Stimulated activated CD8-positive, alpha-beta memory T cell treated with anti-CD3 and anti-CD28 coated beads, Interleukin-7, amount 100 ng/mL, for 48 hours (primary cell): ENCODE measurements around the gene MAP2K5.

Source experiments
- DNase-seq, 2 donors: peaks; one replicate each; pipeline ENCODE4 v3.0.0-alpha.2; 2020; ENCODE audit warnings: low read depth in 1 of 2; ENCODE audit errors: extremely low read depth in 1 of 2

MAP2K5 gene

DNA sequence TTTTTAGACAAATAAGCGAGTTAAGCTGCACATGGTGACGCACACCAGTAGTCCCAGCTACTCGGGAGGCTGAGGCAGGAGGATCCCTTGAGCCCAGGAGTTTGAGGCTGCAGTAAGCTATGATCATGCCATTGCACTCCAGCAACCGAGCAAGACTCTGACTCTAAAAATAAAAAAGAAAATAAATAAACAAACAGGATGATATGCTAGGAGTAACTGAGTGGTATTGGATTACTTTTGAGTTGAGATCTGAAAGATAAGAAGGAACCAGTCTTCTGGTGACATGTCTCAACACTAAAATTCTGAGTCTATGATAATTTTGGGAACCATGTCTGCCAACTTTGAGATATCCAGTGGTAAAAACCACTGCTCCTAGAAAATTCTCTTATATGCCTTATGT lies 173.7 kb downstream of the MAP2K5 start:
- DNase-seq: no peak

- no peak for DNase-seq
Observed at GRCh38 chr15:67717776-67718175, 175.3 kb downstream of the MAP2K5 start.

GRCh38 chr15:67719330-67719959 lies 176.9 kb downstream of the MAP2K5 start:
- no peak for DNase-seq

DNA sequence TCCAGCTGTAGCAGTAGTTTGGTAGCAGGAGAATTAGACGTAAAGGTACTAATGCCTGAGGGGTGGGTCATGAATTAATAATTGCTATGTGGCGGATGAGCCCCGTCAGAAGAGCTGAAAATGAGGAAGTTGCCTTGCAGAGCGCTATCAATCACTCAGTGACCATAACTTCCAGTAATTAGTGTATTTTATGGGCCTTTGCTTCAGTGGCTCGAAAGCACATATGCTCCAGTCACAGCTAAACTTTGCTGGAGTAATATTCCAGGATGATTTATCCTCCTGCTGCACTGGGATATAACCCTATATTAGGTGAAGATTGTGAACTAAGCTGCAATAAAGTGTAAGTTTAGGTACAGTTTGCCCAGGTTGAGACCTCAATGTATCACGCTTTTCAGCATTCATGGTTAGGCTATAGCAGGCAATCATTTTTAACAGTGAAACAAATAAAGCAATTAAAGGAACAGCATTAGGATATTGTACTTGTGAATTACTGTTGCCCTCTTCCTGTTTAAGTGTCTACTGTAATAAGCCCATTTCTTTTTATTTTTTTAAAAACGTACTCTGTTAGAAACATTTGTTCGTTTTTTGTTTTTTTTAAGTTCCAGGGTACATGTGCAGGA lies 178.2 kb downstream of the MAP2K5 start:
- no peak for DNase-seq

- DNase-seq: no peak
Observed at GRCh38 chr15:67722030-67722817, 179.7 kb downstream of the MAP2K5 start.

DNA sequence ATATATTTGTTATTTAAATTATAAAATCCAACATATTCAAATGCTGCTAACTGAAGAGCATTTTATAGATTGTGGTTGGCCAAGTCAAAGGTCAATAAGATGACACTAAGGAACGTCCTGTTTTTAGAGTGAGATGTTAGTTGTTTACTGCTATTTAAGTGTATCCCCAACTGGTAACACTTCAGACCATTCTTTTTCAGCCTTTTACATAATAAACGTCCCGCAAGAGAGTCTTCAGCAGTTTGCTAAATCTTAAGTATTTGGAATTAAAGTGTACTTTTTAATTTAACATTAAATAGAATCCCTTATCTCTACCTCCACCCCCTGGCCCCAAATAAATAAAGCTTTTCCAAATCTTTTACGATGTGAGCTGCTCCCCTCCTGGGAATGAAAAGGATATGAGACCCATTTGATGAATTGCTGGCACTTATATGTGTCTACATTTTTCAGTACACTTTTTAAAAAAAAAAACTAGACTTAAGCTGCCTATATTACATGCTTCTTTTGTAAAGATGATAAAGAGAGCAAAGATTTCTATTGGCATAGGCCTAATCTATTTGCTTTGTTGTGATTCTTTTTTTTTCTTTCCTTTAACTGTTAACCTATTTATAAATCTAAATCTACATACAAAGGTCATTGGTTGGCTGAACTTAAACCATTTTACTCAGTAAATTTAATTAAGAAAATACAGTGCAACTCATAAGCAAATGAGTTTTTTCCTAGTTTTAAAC lies 181.0 kb downstream of the MAP2K5 start:
- no peak for DNase-seq

GRCh38 chr15:67724691-67725375 lies 182.3 kb downstream of the MAP2K5 start:
- no peak for DNase-seq

GRCh38 chr15:67730135-67730534 lies 187.6 kb downstream of the MAP2K5 start:
- DNase-seq: no peak

GRCh38 chr15:67731112-67731721 lies 188.7 kb downstream of the MAP2K5 start:
- no peak for DNase-seq

DNA sequence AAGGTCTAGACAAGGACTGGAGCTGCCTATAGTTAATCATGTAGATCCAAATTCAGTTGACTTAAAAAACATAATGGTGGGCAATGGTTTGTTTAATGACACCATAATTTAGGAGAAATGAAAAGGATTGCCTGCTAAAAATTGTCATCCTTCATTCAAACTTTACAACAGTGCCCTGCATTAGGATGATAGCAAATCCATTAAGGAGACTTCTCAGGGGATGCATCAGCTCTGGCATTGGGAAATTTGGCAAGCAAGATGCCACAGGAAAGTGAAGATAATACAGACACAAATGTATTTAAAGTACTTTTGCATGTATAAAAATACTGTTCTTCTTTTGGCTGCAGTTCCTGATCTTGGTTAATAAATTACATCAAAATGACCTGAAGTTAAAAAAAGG lies 189.7 kb downstream of the MAP2K5 start:
- DNase-seq: no peak

GRCh38 chr15:67732671-67733374 lies 190.3 kb downstream of the MAP2K5 start:
- DNase-seq: no peak

DNA sequence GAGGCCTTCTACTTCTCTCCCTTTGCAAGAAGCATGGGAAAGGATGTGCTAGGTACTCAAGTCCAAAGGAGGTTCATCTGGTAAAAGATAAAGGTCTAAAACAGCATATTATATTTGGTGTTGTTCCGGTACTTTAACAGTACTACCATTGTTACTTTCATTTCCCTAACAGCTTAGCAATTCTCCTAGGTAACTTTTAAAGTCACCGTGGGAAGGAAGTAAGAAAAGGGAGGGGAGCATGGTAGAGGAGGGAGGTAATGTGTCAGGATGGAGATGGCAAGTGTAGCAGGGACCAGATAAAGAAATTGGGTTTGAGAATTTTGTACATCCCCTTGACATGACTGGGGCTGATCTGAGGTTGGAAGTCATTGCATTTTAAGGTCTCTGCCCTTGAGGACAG lies 193.4 kb downstream of the MAP2K5 start:
- no peak for DNase-seq

- no peak for DNase-seq
Observed at GRCh38 chr15:67736810-67737209, 194.3 kb downstream of the MAP2K5 start.

- DNase-seq: no peak
Observed at GRCh38 chr15:67738056-67738455, 195.6 kb downstream of the MAP2K5 start.

DNA sequence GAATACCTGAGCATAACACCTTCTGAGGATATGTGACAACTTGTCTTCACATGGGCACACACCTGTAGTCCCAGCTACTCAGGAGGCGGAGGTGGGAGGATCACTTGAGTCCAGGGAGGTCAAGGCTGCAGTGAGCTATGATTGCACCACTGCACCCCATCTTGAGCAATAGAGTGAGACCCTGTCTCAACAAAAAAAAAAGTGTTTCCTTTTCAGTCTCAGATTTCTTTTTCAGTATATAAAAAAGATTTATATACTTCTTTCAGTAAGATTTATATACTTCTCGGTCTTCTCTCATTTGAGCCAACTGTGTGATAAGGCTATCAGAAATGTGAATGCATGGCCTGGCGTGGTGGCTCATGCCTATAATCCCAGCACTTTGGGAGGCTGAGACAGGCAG lies 197.9 kb downstream of the MAP2K5 start:
- DNase-seq: no peak

DNA sequence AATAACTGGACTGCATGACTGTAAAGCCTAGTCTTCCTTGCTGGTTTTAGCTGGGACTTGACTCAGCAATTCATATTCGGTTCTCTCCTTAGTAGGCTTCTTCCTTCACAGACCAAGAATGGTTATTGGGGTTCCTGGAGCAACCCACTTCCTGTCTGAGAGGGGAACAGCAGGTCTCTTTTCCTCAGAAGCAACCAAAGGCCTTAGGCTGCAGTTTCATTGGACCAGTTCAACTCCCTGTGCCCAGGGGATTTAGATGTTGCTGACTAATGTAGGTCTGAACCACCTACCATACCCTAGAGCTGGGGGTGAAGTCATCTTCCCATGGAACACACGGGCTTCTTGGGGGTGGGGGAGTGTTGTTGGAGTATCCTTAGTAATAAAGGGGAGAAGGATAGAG lies 198.8 kb downstream of the MAP2K5 start:
- DNase-seq: no peak

DNA sequence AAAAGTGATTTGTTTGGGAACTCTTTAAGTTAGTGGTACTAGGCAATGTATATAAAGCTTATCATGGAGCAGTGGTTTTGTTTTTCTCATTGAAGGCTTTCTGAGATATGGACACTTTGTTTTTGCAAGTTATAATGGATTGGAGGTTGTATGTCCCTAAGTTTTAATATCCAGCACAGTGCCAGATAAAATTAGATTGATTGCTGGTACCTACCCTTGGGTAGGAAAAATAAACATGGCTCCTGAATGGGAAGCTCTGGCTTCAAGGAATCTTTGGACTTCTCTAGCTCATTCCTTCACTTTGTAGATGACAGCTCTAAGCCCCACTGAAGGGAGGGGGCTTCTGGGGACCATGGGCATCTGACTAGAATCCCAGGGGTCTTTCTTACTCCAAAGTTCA lies 201.1 kb downstream of the MAP2K5 start:
- DNase-seq: no peak

DNA sequence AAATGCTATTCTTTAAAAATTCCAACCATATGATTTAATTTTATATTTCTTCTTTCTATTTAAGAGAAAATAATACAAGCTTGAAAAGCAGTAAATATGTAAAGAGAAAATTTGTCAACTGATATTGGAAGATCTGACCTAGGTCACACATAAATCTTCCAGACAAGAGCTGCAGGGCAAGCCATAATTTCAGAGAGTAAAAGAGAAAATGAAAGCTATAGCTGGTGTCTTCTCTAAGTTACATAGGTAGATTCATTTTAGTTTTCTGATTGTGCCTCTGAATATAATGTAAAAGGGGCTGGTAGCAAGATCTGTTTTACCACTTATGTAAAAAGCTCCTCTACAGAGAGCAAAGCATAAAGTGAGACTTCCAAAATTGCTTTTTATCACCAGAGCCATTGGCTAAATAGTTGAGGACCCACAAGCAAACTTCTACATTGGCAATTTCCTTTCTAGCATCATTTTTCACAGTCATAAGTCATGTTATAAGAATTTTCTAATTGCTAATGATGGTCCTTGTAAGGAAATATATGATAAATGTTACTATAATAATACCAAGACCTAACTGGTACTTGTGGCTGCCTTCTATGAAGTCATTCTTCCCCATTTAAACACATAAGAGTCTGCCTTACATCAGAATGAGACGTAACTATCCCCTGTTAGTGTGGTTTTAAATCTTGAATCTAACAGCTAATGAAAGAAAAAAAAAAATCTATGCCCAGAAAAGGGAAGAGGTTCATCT lies 202.0 kb downstream of the MAP2K5 start:
- no peak for DNase-seq
